HepG2 (cell line): Measurements from ENCODE around the gene OXLD1. TPM values are rescaled to one million over a fixed set of nuclear protein-coding genes. Genes with fewer than 3 reads are reported as not detected.
A peak's percentile ranks its signal among the peaks of the same experiment; 100 is the strongest.

Experiments
- AKAP8 ChIP-seq: sonication (generic); formaldehyde crosslinking; IDR thresholded peaks from 2 replicates; pipeline ENCODE4 v1.5.1; 2020; ENCODE audit warnings: mild to moderate bottlenecking, missing genetic modification reagents
- ATF6 ChIP-seq: sonication (generic); formaldehyde crosslinking; conservative IDR thresholded peaks from 2 replicates; pipeline ENCODE4 v1.4.0; 2020; ENCODE audit warnings: missing genetic modification reagents
- KLF13 ChIP-seq: sonication (generic); formaldehyde crosslinking; IDR thresholded peaks from 2 replicates; pipeline ENCODE4 v1.4.0; 2020; ENCODE audit warnings: mild to moderate bottlenecking, missing genetic modification reagents
- POLR2G ChIP-seq: fragments of 200-400 bp; formaldehyde crosslinking; IDR thresholded peaks from 2 replicates; pipeline ENCODE4 v1.6.1; 2018; ENCODE audit warnings: mild to moderate bottlenecking, low read depth, low read length, moderate library complexity
- TFDP2 ChIP-seq: sonication (generic); formaldehyde crosslinking; IDR thresholded peaks from 2 replicates; pipeline ENCODE4 v1.4.0; 2020; ENCODE audit warnings: missing genetic modification reagents
- TSC22D2 ChIP-seq: sonication (generic); formaldehyde crosslinking; IDR thresholded peaks from 2 replicates; pipeline ENCODE4 v1.5.1; 2020; ENCODE audit warnings: missing genetic modification reagents, mild to moderate bottlenecking, borderline replicate concordance
- ZBTB37 ChIP-seq: sonication (generic); formaldehyde crosslinking; IDR thresholded peaks from 2 replicates; pipeline ENCODE4 v1.4.0; 2020; ENCODE audit warnings: mild to moderate bottlenecking, missing genetic modification reagents
- ZNF263 ChIP-seq: sonication (generic); formaldehyde crosslinking; IDR thresholded peaks from 2 replicates; pipeline ENCODE4 v1.4.0; 2020; ENCODE audit warnings: missing genetic modification reagents
- ZNF564 ChIP-seq: sonication (generic); formaldehyde crosslinking; IDR thresholded peaks from 2 replicates; pipeline ENCODE4 v1.8.1; 2023; ENCODE audit warnings: mild to moderate bottlenecking, missing genetic modification reagents
- ZNF724P ChIP-seq: sonication (generic); formaldehyde crosslinking; IDR thresholded peaks from 2 replicates; pipeline ENCODE4 v1.8.0; 2022; ENCODE audit warnings: missing genetic modification reagents, borderline replicate concordance
- polyA plus RNA-seq, 8 experiments: library from polyadenylated mRNA; depleted of rRNA in 3 of 8; stranded (reverse) in 7 of 8; unstranded in 1 of 8; fragments of >200 nt; fragmentation: Illumina TruSeq in 4 of 8; extraction: Trizol in 4 of 8; gene quantifications; 2 replicates each; pipeline versions ENCODE4 v1.2.1 to v1.2.3, GENCODE V29; 2011 to 2016; ENCODE audit warnings: low read depth in 4 of 8, missing spikeins in 1 of 8, mixed read lengths in 1 of 8; ENCODE audit not compliant: insufficient read depth in 1 of 8
- total RNA-seq, 5 experiments: library from RNA; depleted of rRNA; stranded (reverse); fragments of >200 nt; fragmentation: Illumina TruSeq; extraction: Trizol; gene quantifications; 2 replicates each; pipeline ENCODE4 v1.2.3, GENCODE V29; 2016; ENCODE audit warnings: low read depth in 1 of 5
- TF ChIP-seq, protein P1 (sequence below): sonication (generic); formaldehyde crosslinking; IDR thresholded peaks from 2 replicates; pipeline ENCODE4 v1.5.1; 2020; ENCODE audit warnings: mild to moderate bottlenecking, missing genetic modification reagents, moderate library complexity
- TF ChIP-seq, protein P2 (sequence below): sonication (generic); formaldehyde crosslinking; IDR thresholded peaks from 2 replicates; pipeline ENCODE4; 2020; ENCODE audit warnings: missing genetic modification reagents, mild to moderate bottlenecking, borderline replicate concordance
- TF ChIP-seq, protein P3 (sequence below): IDR thresholded peaks from 2 replicates; pipeline ENCODE4 v1.6.1; 2016; ENCODE audit warnings: missing genetic modification reagents, missing compliant biosample characterization
- TF ChIP-seq, protein P4 (sequence below): sonication (generic); formaldehyde crosslinking; IDR thresholded peaks from 2 replicates; pipeline ENCODE4 v1.5.0; 2020; ENCODE audit warnings: missing genetic modification reagents

The OXLD1 gene
- total and polyA plus RNA-seq, 2 of the 13 experiments (the other 11 are each of a cell fraction or from before 2014, with no cell fraction given), result 27.1 to 37.5 TPM

DNA sequence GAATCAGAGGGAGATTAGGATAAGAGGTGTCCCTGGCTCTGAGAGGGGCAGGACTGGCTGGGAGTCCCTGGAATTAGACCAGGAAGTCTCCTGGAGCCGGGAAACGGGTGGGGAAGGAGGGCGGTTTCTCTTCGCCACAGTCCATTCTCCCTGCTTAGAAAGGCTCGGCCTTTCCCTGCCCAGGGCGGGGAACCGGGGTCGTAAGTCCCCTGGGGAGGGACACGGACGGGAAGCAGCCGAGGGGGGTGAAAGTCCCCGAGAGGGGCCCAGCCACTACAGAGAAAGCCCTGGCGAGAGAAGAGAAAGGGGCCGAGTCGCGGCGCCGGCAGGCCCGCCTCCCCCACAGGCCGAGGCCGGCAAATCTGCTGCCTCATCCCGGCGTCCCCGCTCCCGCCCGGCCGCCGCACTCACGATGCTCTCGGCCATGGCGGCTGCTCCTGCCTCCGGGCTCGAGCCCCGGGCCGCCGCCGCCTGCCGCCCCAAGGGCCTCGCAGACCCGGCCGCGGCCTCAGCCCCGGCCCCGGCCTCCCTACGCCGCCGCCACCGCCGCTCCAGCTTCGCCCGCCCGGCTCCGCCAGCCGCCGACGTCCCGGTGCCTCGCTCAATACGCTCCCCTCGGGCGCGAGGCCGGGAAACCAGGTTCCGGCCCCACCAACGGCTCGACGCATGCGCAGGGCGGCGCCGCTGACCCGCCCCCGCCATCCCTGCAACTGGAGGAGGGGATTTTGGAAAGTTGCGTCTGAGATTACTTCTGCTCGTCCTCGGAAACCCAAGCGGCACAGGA lies 29.7 kb downstream of the OXLD1 start, which contains the start of the genes NPLOC4 and TSPAN10 (continued):
- TF ChIP-seq TSC22D2 (CRISPR knock-in tag) (peak; percentile 97), ZNF724P (peak; percentile 51; the same call in 1 of the 2 replicates), ZBTB37 (CRISPR knock-in tag) (no peak), KLF13 (CRISPR knock-in tag) (no peak), TFDP2 (CRISPR knock-in tag) (peak; percentile 90), ATF6 (CRISPR knock-in tag) (no peak), POLR2G (peak; percentile 85), AKAP8 (CRISPR knock-in tag) (peak; percentile 81; the same call in 1 of the 2 replicates), ZNF263 (CRISPR knock-in tag) (peak; percentile 65), ZNF564 (CRISPR knock-in tag) (peak; percentile 80; the same call in 1 of the 2 replicates)
- TF ChIP-seq, protein P1, sequence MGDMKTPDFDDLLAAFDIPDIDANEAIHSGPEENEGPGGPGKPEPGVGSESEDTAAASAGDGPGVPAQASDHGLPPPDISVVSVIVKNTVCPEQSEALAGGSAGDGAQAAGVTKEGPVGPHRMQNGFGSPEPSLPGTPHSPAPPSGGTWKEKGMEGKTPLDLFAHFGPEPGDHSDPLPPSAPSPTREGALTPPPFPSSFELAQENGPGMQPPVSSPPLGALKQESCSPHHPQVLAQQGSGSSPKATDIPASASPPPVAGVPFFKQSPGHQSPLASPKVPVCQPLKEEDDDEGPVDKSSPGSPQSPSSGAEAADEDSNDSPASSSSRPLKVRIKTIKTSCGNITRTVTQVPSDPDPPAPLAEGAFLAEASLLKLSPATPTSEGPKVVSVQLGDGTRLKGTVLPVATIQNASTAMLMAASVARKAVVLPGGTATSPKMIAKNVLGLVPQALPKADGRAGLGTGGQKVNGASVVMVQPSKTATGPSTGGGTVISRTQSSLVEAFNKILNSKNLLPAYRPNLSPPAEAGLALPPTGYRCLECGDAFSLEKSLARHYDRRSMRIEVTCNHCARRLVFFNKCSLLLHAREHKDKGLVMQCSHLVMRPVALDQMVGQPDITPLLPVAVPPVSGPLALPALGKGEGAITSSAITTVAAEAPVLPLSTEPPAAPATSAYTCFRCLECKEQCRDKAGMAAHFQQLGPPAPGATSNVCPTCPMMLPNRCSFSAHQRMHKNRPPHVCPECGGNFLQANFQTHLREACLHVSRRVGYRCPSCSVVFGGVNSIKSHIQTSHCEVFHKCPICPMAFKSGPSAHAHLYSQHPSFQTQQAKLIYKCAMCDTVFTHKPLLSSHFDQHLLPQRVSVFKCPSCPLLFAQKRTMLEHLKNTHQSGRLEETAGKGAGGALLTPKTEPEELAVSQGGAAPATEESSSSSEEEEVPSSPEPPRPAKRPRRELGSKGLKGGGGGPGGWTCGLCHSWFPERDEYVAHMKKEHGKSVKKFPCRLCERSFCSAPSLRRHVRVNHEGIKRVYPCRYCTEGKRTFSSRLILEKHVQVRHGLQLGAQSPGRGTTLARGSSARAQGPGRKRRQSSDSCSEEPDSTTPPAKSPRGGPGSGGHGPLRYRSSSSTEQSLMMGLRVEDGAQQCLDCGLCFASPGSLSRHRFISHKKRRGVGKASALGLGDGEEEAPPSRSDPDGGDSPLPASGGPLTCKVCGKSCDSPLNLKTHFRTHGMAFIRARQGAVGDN (CRISPR knock-in tag), result peak; percentile 88
- TF ChIP-seq, protein P2, sequence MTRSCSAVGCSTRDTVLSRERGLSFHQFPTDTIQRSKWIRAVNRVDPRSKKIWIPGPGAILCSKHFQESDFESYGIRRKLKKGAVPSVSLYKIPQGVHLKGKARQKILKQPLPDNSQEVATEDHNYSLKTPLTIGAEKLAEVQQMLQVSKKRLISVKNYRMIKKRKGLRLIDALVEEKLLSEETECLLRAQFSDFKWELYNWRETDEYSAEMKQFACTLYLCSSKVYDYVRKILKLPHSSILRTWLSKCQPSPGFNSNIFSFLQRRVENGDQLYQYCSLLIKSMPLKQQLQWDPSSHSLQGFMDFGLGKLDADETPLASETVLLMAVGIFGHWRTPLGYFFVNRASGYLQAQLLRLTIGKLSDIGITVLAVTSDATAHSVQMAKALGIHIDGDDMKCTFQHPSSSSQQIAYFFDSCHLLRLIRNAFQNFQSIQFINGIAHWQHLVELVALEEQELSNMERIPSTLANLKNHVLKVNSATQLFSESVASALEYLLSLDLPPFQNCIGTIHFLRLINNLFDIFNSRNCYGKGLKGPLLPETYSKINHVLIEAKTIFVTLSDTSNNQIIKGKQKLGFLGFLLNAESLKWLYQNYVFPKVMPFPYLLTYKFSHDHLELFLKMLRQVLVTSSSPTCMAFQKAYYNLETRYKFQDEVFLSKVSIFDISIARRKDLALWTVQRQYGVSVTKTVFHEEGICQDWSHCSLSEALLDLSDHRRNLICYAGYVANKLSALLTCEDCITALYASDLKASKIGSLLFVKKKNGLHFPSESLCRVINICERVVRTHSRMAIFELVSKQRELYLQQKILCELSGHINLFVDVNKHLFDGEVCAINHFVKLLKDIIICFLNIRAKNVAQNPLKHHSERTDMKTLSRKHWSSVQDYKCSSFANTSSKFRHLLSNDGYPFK (CRISPR knock-in tag), result no peak
- TF ChIP-seq, protein P3, sequence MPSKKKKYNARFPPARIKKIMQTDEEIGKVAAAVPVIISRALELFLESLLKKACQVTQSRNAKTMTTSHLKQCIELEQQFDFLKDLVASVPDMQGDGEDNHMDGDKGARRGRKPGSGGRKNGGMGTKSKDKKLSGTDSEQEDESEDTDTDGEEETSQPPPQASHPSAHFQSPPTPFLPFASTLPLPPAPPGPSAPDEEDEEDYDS (CRISPR knock-in tag), result peak; percentile 47; the same call in 1 of the 2 replicates
- TF ChIP-seq, protein P4, sequence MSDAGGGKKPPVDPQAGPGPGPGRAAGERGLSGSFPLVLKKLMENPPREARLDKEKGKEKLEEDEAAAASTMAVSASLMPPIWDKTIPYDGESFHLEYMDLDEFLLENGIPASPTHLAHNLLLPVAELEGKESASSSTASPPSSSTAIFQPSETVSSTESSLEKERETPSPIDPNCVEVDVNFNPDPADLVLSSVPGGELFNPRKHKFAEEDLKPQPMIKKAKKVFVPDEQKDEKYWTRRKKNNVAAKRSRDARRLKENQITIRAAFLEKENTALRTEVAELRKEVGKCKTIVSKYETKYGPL (CRISPR knock-in tag), result no peak; the same call in 1 of the 2 replicates
